ENCODE results near the gene TEPSIN.

Gene TEPSIN

GRCh38 chr17:81218459-81218858 lies 20.4 kb downstream of the TEPSIN start:
- no peak for DNase-seq

- DNase-seq = no peak
Measured at GRCh38 chr17:81217491-81217890, 21.4 kb downstream of the TEPSIN start.

- no peak for DNase-seq
Measured at GRCh38 chr17:81213978-81214377, 24.9 kb downstream of the TEPSIN start.

GRCh38 chr17:81212365-81212764 lies 26.5 kb downstream of the TEPSIN start:
- DNase-seq = no peak

- DNase-seq = no peak
Measured at GRCh38 chr17:81210868-81211267, 28.0 kb downstream of the TEPSIN start.

GRCh38 chr17:81210466-81210865 lies 28.4 kb downstream of the TEPSIN start:
- DNase-seq = no peak

- DNase-seq = no peak
Measured at GRCh38 chr17:81209141-81209540, 29.7 kb downstream of the TEPSIN start.

GRCh38 chr17:81208651-81209050 lies 30.2 kb downstream of the TEPSIN start:
- no peak for DNase-seq

- no peak for DNase-seq
Measured at GRCh38 chr17:81207610-81208581, 31.0 kb downstream of the TEPSIN start.

GRCh38 chr17:81206657-81207056 lies 32.2 kb downstream of the TEPSIN start:
- DNase-seq = no peak

GRCh38 chr17:81206166-81206565 lies 32.7 kb downstream of the TEPSIN start:
- no peak for DNase-seq

- no peak for DNase-seq
Measured at GRCh38 chr17:81204578-81204977, 34.3 kb downstream of the TEPSIN start.

GRCh38 chr17:81203136-81203535 lies 35.7 kb downstream of the TEPSIN start:
- DNase-seq = no peak

GRCh38 chr17:81202318-81202717 lies 36.5 kb downstream of the TEPSIN start:
- no peak for DNase-seq

- DNase-seq = peak; percentile 90
Measured at GRCh38 chr17:81200695-81201580, 37.9 kb downstream of the TEPSIN start.

GRCh38 chr17:81200201-81200600 lies 38.7 kb downstream of the TEPSIN start:
- DNase-seq = no peak

- DNase-seq = no peak
Measured at GRCh38 chr17:81199482-81199830, 39.4 kb downstream of the TEPSIN start.

GRCh38 chr17:81198826-81199481 lies 39.9 kb downstream of the TEPSIN start:
- no peak for DNase-seq

GRCh38 chr17:81197831-81198490 lies 40.9 kb downstream of the TEPSIN start:
- no peak for DNase-seq

- DNase-seq = no peak
Measured at GRCh38 chr17:81197409-81197795, 41.5 kb downstream of the TEPSIN start.

GRCh38 chr17:81196505-81197408 lies 42.1 kb downstream of the TEPSIN start:
- DNase-seq = no peak

All from suppressor macrophage treated with lipopolysaccharide for 4 hours (primary cell).